Activated CD8-positive, alpha-beta memory T cell treated with anti-CD3 and anti-CD28 coated beads for 24 hours (primary cell): ENCODE results near the gene CTAGE9.

Source experiments
- DNase-seq: peaks from one replicate; pipeline ENCODE4 v3.0.0-alpha.2; 2020

CTAGE9 gene

GRCh38 chr6:131660195-131660594, 50.6 kb downstream of the CTAGE9 start:
- no peak for DNase-seq
